ENCODE results near the gene RNF146.

GRCh38 chr6:127279815-127280214, 13.2 kb downstream of the RNF146 start:
- no peak for TF ChIP-seq CTCF (conservative IDR thresholded peaks at IDR 0.05; ENCODE audit: low read depth, low read length)
- no peak for TF ChIP-seq EZH2 (IDR thresholded peaks at IDR 0.05; ENCODE audit: borderline replicate concordance, low read depth, low read length, poor library complexity, severe bottlenecking)

Data from A673 (cell line).